SH-SY5Y (cell line): ENCODE measurements around the gene MSN.

Source experiments
- GATA2 ChIP-seq: IDR thresholded peaks from 2 replicates; pipeline ENCODE4 v1.6.1; 2011; ENCODE audit warnings: mild to moderate bottlenecking, low read depth, low read length
- GATA3 ChIP-seq: IDR thresholded peaks from 2 replicates; pipeline ENCODE4 v1.6.1; 2011; ENCODE audit warnings: low read depth, mild to moderate bottlenecking, low read length, moderate library complexity

GRCh38 chrX:65706041-65706828, 38.8 kb downstream of the MSN start:
- TF ChIP-seq GATA3 (no peak), GATA2 (no peak)
